HepG2 (cell line): ENCODE measurements around the gene LUC7L. TPM values are rescaled to one million over a fixed set of nuclear protein-coding genes. Genes with fewer than 3 reads are reported as not detected.

ENCODE experiments used
- HNRNPH1 ChIP-seq: fragments of 200-400 bp; formaldehyde crosslinking; optimal IDR thresholded peaks from 2 replicates; pipeline ENCODE3; 2017; ENCODE audit warnings: mild to moderate bottlenecking, low read depth, low read length
- MIXL1 ChIP-seq: IDR thresholded peaks from 2 replicates; pipeline ENCODE4 v1.6.1; 2016
- ZHX2 ChIP-seq, 2 experiments: sonication (generic) in 1 of 2; formaldehyde crosslinking in 1 of 2; IDR thresholded peaks; 2 replicates each; pipeline versions ENCODE4 v1.6.1 to v1.9.0; 2014 to 2022; ENCODE audit warnings: antibody characterized with exemption in 1 of 2, borderline replicate concordance in 1 of 2, inconsistent platforms in 1 of 2, low read depth in 1 of 2, missing genetic modification reagents in 1 of 2
- ZUFSP ChIP-seq: sonication (generic); formaldehyde crosslinking; IDR thresholded peaks from 2 replicates; pipeline ENCODE4 v1.9.0; 2021; ENCODE audit warnings: missing genetic modification reagents, mild to moderate bottlenecking, borderline replicate concordance
- polyA plus RNA-seq, 8 experiments: library from polyadenylated mRNA; depleted of rRNA in 3 of 8; stranded (reverse) in 7 of 8; unstranded in 1 of 8; fragments of >200 nt; fragmentation: Illumina TruSeq in 4 of 8; extraction: Trizol in 4 of 8; gene quantifications; 2 replicates each; pipeline versions ENCODE4 v1.2.1 to v1.2.3, GENCODE V29; 2011 to 2016; ENCODE audit warnings: low read depth in 4 of 8, missing spikeins in 1 of 8, mixed read lengths in 1 of 8; ENCODE audit not compliant: insufficient read depth in 1 of 8
- total RNA-seq, 5 experiments: library from RNA; depleted of rRNA; stranded (reverse); fragments of >200 nt; fragmentation: Illumina TruSeq; extraction: Trizol; gene quantifications; 2 replicates each; pipeline ENCODE4 v1.2.3, GENCODE V29; 2016; ENCODE audit warnings: low read depth in 1 of 5

Gene LUC7L
- total and polyA plus RNA-seq, 2 of the 13 experiments (the other 11 are each of a cell fraction or from before 2014, with no cell fraction given): 48.7 to 56.9 TPM

- TF ChIP-seq ZHX2 (IDR thresholded peaks at IDR 0.05; ENCODE audit: low read depth) (peak; percentile 54; the same call in 1 of the 2 replicates), ZHX2 (CRISPR knock-in tag; IDR thresholded peaks at IDR 0.05; ENCODE audit: borderline replicate concordance) (no peak), HNRNPH1 (no peak), MIXL1 (no peak), ZUFSP (CRISPR knock-in tag) (no peak)
Measured at GRCh38 chr16:234468-235305, 5.4 kb upstream of the LUC7L start, which contains the start of gene FAM234A (continued).
